ENCODE data around the gene SUCLG1.

GRCh38 chr2:84459944-84460429 lies 907 bp upstream of the SUCLG1 start:
- TF ChIP-seq POLR2A (IDR thresholded peaks at IDR 0.05): no peak
- TF ChIP-seq CTCF (IDR thresholded peaks at IDR 0.05): no peak
- TF ChIP-seq POLR2AphosphoS5 (IDR thresholded peaks at IDR 0.05): no peak

All from gastroesophageal sphincter (tissue), 3 donors.